Ramos (cell line): ENCODE results near the gene BAIAP2L1.

Experiments used
- in situ Hi-C: fragments of 300-500 bp; cut with MboI; formaldehyde crosslinking; loops from one replicate; pipeline ENCODE4 v1.14.3; 2022; ENCODE audit warnings: low sequenced_read_pairs; ENCODE audit not compliant: unreplicated experiment

BAIAP2L1 gene

GRCh38 chr7:98250789-98251188, 150.1 kb downstream of the BAIAP2L1 start:
- in situ Hi-C loops, result no loop called here

DNA sequence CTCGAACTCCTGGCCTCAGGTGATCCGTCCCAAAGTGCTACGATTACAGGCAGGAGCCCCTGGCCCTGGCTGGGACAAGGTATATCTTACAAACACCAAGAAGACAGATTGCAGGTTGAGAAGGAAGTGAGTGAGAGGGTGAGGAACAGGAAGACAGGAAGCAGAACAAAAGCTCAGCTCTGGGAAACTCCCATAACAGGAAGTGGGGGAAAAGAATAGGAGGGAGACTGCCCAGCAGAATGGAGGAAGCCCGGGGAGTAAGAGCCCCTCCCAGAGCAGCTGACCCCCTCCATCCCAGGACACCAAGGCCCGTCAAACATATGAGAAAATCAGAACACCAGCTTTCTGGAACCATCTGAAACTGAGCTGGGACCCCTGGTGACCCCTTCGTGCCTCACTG, 151.8 kb downstream of the BAIAP2L1 start:
- in situ Hi-C loops, result loop anchor here (5.0 kb wide), 1 partner anchor 137 kb away; no protein-coding TSS in a partner anchor

GRCh38 chr7:98248156-98248555, 152.7 kb downstream of the BAIAP2L1 start:
- in situ Hi-C loops, result loop anchor here (5.0 kb wide), 1 partner anchor 136 kb away; no protein-coding TSS in a partner anchor

- in situ Hi-C loops, result loop anchor here (5.0 kb wide), 2 partner anchors 133 to 223 kb away; no protein-coding TSS in a partner anchor
These were observed 156.0 kb downstream of the BAIAP2L1 start for GRCh38 chr7:98244871-98245270.

DNA sequence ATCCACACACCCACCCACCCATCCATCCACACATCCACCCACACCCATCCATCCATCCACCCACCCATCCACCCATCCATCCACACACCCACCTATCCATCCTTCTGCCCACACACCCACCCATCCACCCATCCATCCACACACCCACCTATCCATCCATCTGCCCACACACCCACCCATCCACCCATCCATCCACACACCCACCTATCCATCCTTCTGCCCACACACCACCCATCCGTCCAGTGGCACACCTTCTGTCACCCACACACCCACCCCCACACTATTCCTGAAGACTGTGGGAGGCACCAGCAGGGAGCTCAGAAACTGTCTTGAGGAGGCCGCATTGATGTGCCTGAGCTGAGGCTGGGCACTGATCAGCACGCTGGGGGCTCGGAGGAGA, 158.0 kb downstream of the BAIAP2L1 start:
- in situ Hi-C loops, result loop anchor here (5.0 kb wide), 1 partner anchor 221 kb away; no protein-coding TSS in a partner anchor

DNA sequence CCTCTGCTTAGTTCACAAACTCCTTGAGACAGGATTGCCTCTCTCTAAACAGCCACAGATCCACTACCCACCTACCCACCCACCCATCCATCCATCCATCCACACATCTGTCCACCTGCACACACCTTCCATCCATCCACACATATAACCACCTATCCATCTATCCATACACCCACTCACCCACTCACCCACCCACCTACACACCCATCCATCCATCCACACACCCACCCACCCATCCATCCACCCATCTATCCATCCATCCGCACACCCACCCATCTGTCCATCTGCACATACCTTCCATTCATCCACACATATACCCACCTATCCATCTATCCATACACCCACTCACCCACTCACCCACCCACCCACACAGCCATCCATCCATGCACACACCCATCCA, 158.5 kb downstream of the BAIAP2L1 start:
- in situ Hi-C loops, result loop anchor here (5.0 kb wide), 1 partner anchor 220 kb away; no protein-coding TSS in a partner anchor

- in situ Hi-C loops, result loop anchor here (5.0 kb wide), 1 partner anchor 219 kb away; no protein-coding TSS in a partner anchor
These were observed 159.1 kb downstream of the BAIAP2L1 start for GRCh38 chr7:98241674-98242241.
